ENCODE results near the gene POC5. TPM values are rescaled to one million over a fixed set of nuclear protein-coding genes. Genes with fewer than 3 reads are reported as not detected.

The POC5 gene
- total and polyA plus RNA-seq, 2 experiments from 2014 or later = 16.2 to 25.9 TPM

DNA sequence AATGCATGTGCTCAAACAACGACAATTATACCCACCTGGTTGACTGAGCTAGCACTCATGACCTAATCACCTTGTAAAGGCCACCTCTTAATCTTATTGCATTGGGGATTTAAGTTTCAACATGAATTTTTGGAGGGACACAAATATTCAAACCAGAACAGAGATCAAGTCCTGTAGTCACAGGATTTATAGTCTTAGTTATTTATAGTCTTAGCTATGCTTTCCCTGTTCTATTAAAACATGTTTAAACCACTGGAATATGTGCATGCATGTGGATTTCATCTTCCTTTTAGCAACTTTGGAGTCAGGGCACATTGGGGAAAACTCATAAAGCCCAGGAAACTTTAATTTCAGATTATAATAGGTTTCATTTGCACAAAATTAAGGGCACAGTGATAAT is 79.3 kb downstream of the POC5 start (continued):
- TF ChIP-seq, protein P1, sequence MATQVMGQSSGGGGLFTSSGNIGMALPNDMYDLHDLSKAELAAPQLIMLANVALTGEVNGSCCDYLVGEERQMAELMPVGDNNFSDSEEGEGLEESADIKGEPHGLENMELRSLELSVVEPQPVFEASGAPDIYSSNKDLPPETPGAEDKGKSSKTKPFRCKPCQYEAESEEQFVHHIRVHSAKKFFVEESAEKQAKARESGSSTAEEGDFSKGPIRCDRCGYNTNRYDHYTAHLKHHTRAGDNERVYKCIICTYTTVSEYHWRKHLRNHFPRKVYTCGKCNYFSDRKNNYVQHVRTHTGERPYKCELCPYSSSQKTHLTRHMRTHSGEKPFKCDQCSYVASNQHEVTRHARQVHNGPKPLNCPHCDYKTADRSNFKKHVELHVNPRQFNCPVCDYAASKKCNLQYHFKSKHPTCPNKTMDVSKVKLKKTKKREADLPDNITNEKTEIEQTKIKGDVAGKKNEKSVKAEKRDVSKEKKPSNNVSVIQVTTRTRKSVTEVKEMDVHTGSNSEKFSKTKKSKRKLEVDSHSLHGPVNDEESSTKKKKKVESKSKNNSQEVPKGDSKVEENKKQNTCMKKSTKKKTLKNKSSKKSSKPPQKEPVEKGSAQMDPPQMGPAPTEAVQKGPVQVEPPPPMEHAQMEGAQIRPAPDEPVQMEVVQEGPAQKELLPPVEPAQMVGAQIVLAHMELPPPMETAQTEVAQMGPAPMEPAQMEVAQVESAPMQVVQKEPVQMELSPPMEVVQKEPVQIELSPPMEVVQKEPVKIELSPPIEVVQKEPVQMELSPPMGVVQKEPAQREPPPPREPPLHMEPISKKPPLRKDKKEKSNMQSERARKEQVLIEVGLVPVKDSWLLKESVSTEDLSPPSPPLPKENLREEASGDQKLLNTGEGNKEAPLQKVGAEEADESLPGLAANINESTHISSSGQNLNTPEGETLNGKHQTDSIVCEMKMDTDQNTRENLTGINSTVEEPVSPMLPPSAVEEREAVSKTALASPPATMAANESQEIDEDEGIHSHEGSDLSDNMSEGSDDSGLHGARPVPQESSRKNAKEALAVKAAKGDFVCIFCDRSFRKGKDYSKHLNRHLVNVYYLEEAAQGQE (IDR thresholded peaks at IDR 0.05; ENCODE audit: unreplicated experiment) = no peak
- TF ChIP-seq, protein P2, sequence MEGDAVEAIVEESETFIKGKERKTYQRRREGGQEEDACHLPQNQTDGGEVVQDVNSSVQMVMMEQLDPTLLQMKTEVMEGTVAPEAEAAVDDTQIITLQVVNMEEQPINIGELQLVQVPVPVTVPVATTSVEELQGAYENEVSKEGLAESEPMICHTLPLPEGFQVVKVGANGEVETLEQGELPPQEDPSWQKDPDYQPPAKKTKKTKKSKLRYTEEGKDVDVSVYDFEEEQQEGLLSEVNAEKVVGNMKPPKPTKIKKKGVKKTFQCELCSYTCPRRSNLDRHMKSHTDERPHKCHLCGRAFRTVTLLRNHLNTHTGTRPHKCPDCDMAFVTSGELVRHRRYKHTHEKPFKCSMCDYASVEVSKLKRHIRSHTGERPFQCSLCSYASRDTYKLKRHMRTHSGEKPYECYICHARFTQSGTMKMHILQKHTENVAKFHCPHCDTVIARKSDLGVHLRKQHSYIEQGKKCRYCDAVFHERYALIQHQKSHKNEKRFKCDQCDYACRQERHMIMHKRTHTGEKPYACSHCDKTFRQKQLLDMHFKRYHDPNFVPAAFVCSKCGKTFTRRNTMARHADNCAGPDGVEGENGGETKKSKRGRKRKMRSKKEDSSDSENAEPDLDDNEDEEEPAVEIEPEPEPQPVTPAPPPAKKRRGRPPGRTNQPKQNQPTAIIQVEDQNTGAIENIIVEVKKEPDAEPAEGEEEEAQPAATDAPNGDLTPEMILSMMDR (conservative IDR thresholded peaks at IDR 0.05; ENCODE audit: low read depth in 2 of 2) = no peak

DNA sequence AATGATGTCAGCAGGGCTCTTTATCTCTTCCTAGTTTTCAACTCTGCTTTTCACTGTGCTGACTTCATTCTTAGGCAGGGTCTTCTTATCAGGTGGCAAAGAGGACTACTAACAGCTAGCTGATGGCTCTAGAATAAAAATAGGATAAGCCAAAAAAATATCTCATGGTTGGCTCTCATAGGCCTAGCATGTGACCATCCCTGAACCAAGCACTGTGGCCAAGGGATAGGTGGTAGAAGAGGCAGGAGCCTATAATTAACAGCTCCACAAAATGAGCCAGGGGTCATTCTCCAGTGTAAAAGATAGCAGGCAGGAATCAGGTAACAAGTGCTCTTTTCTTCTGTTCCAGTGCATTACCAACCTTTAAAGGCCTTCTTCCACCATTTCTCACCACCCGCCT is 84.9 kb downstream of the POC5 start:
- Histone ChIP-seq H3F3A (replicated peaks; ENCODE audit: low read depth) (no peaks in the 10 kb centered on the region), H3K36me3 (ENCODE audit: insufficient read depth) (no peaks in the 10 kb centered on the region), H3K79me2 (replicated peaks; ENCODE audit: insufficient read depth) (no peaks in the 10 kb centered on the region), H3K4me2 (no peak overlapping the region), H3K4me3 (no peak overlapping the region), H3K27me3 (ENCODE audit: insufficient read depth) (no peaks in the 10 kb centered on the region), H3K4me1 (ENCODE audit: insufficient read depth) (no peaks in the 10 kb centered on the region), H3K27ac (ENCODE audit: low read depth) (no peak overlapping the region), H3K9me2 (ENCODE audit: insufficient read depth) (no peaks in the 10 kb centered on the region), H4K20me1 (replicated peaks; ENCODE audit: insufficient read depth) (no peaks in the 10 kb centered on the region), H2AFZ (no peak overlapping the region)
- no peak overlapping the region for H3K4me3 Mint-ChIP-seq
- no peaks in the 10 kb centered on the region for H3K9me3 Mint-ChIP-seq
- H3K4me1 Mint-ChIP-seq = peaks cover 2% of the 10 kb centered on the region; the same call in 1 of the 3 replicates
- TF ChIP-seq, protein P1 (IDR thresholded peaks at IDR 0.05; ENCODE audit: unreplicated experiment) = no peak
- no peak for TF ChIP-seq POLR2AphosphoS5 (IDR thresholded peaks at IDR 0.05; ENCODE audit: low read depth)
- TF ChIP-seq NANOG (IDR thresholded peaks at IDR 0.05; ENCODE audit: borderline replicate concordance) = no peak
- DNase-seq (ENCODE audit: low spot score) (no peak), ATAC-seq (no peak)
- H3K36me3 Mint-ChIP-seq (ENCODE audit: low read depth) = no peaks in the 10 kb centered on the region
- no peak overlapping the region for H3K27ac Mint-ChIP-seq
- no peaks in the 10 kb centered on the region for H3K27me3 Mint-ChIP-seq (ENCODE audit: insufficient read depth, low read depth, poor library complexity)

Data from GM23338 (cell line).